Loucy (cell line): ENCODE results near the gene BRMS1.

Experiments used
- H2AFZ ChIP-seq: fragments of 200-600 bp; sonication (generic); 2 replicates; pipeline ENCODE4 v1.6.0; 2016; ENCODE audit warnings: antibody characterized with exemption, mild to moderate bottlenecking, low read length, moderate library complexity
- H3F3A ChIP-seq: fragments of 200-600 bp; 2 replicates; pipeline ENCODE4 v1.6.0; 2016; ENCODE audit warnings: antibody characterized with exemption, low read depth, mild to moderate bottlenecking
- H3K27me3 ChIP-seq: fragments of 200-600 bp; sonication (generic); 2 replicates; pipeline ENCODE4 v1.6.1; 2014; ENCODE audit warnings: low read length, mild to moderate bottlenecking; ENCODE audit not compliant: insufficient read depth, poor library complexity, severe bottlenecking
- H3K36me3 ChIP-seq: fragments of 200-600 bp; sonication (generic); 2 replicates; pipeline ENCODE4 v1.6.1; 2016; ENCODE audit warnings: low read length; ENCODE audit not compliant: insufficient read depth
- H3K4me1 ChIP-seq: fragments of 200-600 bp; sonication (generic); 2 replicates; pipeline ENCODE4 v1.5.1; 2014; ENCODE audit warnings: low read length, mild to moderate bottlenecking; ENCODE audit not compliant: insufficient read depth, poor library complexity, severe bottlenecking
- H3K4me2 ChIP-seq: fragments of 200-600 bp; sonication (generic); 2 replicates; pipeline ENCODE4 v1.6.0; 2014; ENCODE audit warnings: antibody characterized with exemption, low read length, low read depth, mild to moderate bottlenecking; ENCODE audit not compliant: poor library complexity, severe bottlenecking
- H3K4me3 ChIP-seq: fragments of 200-600 bp; sonication (generic); 2 replicates; pipeline ENCODE4 v1.5.1; 2014; ENCODE audit warnings: low read length, mild to moderate bottlenecking, mixed read lengths; ENCODE audit not compliant: poor library complexity, severe bottlenecking
- H3K79me2 ChIP-seq: fragments of 200-600 bp; sonication (generic); 2 replicates; pipeline ENCODE4 v1.6.1; 2014; ENCODE audit warnings: low read length; ENCODE audit not compliant: insufficient read depth
- H3K9ac ChIP-seq: fragments of 200-600 bp; sonication (generic); 2 replicates; pipeline ENCODE4 v1.6.0; 2014; ENCODE audit warnings: mild to moderate bottlenecking, low read depth, low read length, moderate library complexity; ENCODE audit not compliant: poor library complexity, severe bottlenecking
- H3K9me2 ChIP-seq: fragments of 200-600 bp; sonication (generic); replicated peaks from 2 replicates; pipeline ENCODE4 v1.6.1; 2016; ENCODE audit warnings: low read depth, low read length, mixed read lengths
- H3K9me3 ChIP-seq: fragments of 200-600 bp; sonication (generic); 2 replicates; pipeline ENCODE4 v1.6.1; 2014; ENCODE audit warnings: mild to moderate bottlenecking, antibody characterized with exemption, low read length, low read depth; ENCODE audit not compliant: insufficient read depth
- H4K20me1 ChIP-seq: fragments of 200-600 bp; sonication (generic); 2 replicates; pipeline ENCODE4 v1.6.0; 2014; ENCODE audit warnings: antibody characterized with exemption, low read length, mild to moderate bottlenecking; ENCODE audit not compliant: insufficient read depth, poor library complexity, severe bottlenecking
- EZH2phosphoT487 ChIP-seq: fragments of 200-600 bp; IDR thresholded peaks from 2 replicates; pipeline ENCODE4 v1.6.1; 2018; ENCODE audit warnings: antibody characterized with exemption, mild to moderate bottlenecking, moderate library complexity, borderline replicate concordance
- TF ChIP-seq, protein P1 (sequence below): fragments of 200-600 bp; sonication (generic); conservative IDR thresholded peaks from 2 replicates; pipeline ENCODE4 v1.5.1; 2014; ENCODE audit warnings: mild to moderate bottlenecking, antibody characterized with exemption, low read length

Gene BRMS1

GRCh38 chr11:66314561-66315497 is 30.1 kb downstream of the BRMS1 start:
- H3K27me3 ChIP-seq: no peaks in the 10 kb centered on the region
- H3K4me3 ChIP-seq: no peak overlapping the region
- no peak overlapping the region for H2AFZ ChIP-seq
- H3F3A ChIP-seq: no peaks in the 10 kb centered on the region
- no peaks in the 10 kb centered on the region for H3K36me3 ChIP-seq
- no peaks in the 10 kb centered on the region for H3K9me3 ChIP-seq
- no peaks in the 10 kb centered on the region for H4K20me1 ChIP-seq
- TF ChIP-seq, protein P1, sequence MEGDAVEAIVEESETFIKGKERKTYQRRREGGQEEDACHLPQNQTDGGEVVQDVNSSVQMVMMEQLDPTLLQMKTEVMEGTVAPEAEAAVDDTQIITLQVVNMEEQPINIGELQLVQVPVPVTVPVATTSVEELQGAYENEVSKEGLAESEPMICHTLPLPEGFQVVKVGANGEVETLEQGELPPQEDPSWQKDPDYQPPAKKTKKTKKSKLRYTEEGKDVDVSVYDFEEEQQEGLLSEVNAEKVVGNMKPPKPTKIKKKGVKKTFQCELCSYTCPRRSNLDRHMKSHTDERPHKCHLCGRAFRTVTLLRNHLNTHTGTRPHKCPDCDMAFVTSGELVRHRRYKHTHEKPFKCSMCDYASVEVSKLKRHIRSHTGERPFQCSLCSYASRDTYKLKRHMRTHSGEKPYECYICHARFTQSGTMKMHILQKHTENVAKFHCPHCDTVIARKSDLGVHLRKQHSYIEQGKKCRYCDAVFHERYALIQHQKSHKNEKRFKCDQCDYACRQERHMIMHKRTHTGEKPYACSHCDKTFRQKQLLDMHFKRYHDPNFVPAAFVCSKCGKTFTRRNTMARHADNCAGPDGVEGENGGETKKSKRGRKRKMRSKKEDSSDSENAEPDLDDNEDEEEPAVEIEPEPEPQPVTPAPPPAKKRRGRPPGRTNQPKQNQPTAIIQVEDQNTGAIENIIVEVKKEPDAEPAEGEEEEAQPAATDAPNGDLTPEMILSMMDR: no peak
- TF ChIP-seq EZH2phosphoT487: no peak
- no peak overlapping the region for H3K9ac ChIP-seq
- no peaks in the 10 kb centered on the region for H3K9me2 ChIP-seq
- peaks cover 43% of the 10 kb centered on the region for H3K4me1 ChIP-seq
- no peak overlapping the region for H3K4me2 ChIP-seq
- no peaks in the 10 kb centered on the region for H3K79me2 ChIP-seq

- TF ChIP-seq, protein P1: no peak
- TF ChIP-seq EZH2phosphoT487: no peak
- Histone ChIP-seq H3F3A (no peaks in the 10 kb centered on the region), H2AFZ (no peak overlapping the region), H3K36me3 (no peaks in the 10 kb centered on the region), H3K9me3 (no peaks in the 10 kb centered on the region), H3K27me3 (no peaks in the 10 kb centered on the region), H3K9ac (peak overlapping the region; percentile 62), H3K4me1 (peaks cover 40% of the 10 kb centered on the region), H3K79me2 (no peaks in the 10 kb centered on the region), H3K9me2 (no peaks in the 10 kb centered on the region), H4K20me1 (no peaks in the 10 kb centered on the region), H3K4me3 (no peak overlapping the region), H3K4me2 (peak overlapping the region; percentile 68)
These were observed 30.8 kb downstream of the BRMS1 start for GRCh38 chr11:66314186-66314501.

- no peak overlapping the region for H2AFZ ChIP-seq
- TF ChIP-seq, protein P1: peak; percentile 35
- no peak for TF ChIP-seq EZH2phosphoT487
- H3K4me3 ChIP-seq: peak overlapping the region; percentile 63
These were observed 31.4 kb downstream of the BRMS1 start for GRCh38 chr11:66313321-66314185.

More at GRCh38 chr11:66313321-66314185, 31.4 kb downstream of the BRMS1 start:
- Histone ChIP-seq H3K9me2 (no peaks in the 10 kb centered on the region), H3F3A (no peaks in the 10 kb centered on the region), H3K36me3 (no peaks in the 10 kb centered on the region), H3K9me3 (no peaks in the 10 kb centered on the region), H3K9ac (peak overlapping the region; percentile 62), H3K79me2 (no peaks in the 10 kb centered on the region), H3K27me3 (no peaks in the 10 kb centered on the region), H3K4me2 (peak overlapping the region; percentile 68), H4K20me1 (no peaks in the 10 kb centered on the region), H3K4me1 (peaks cover 34% of the 10 kb centered on the region)
